ENCODE results near the gene MESD.

- no peak for TF ChIP-seq POLR2A (IDR thresholded peaks at IDR 0.05)
- no peak for TF ChIP-seq CTCF (IDR thresholded peaks at IDR 0.05)
Measured at GRCh38 chr15:80950291-80951078, 39.1 kb downstream of the MESD start.

All from heart left ventricle (tissue), 13 donors.